ENCODE data around the gene LLGL2. TPM values are rescaled to one million over a fixed set of nuclear protein-coding genes. Genes with fewer than 3 reads are reported as not detected.
"Not testable (repeated sequence)": the region's sequence is repeated elsewhere in the genome, so short reads cannot be mapped to it uniquely, and the experiment has no call there.

The LLGL2 gene
- total RNA-seq, 2 experiments from 2014 or later = 12.6 to 21.6 TPM

GRCh38 chr17:75575728-75576127, 50.2 kb downstream of the LLGL2 start:
- TF ChIP-seq EZH2phosphoT487 (IDR thresholded peaks at IDR 0.05; ENCODE audit: borderline replicate concordance, low read depth, low read length) = no peak
- Histone ChIP-seq H3K79me2 (ENCODE audit: insufficient read depth, low read depth, low read length) (no peaks in the 10 kb centered on the region), H3K9me2 (ENCODE audit: insufficient read depth, low read length) (no peaks in the 10 kb centered on the region), H3K36me3 (ENCODE audit: insufficient read depth, low read length) (no peaks in the 10 kb centered on the region), H3K27ac (ENCODE audit: low read depth, low read length, poor library complexity, severe bottlenecking) (no peak overlapping the region), H3K4me2 (ENCODE audit: low read length) (no peak overlapping the region), H3K4me3 (ENCODE audit: low read depth, low read length, poor library complexity, severe bottlenecking) (no peak overlapping the region), H3K9me3 (ENCODE audit: low read length) (0 out of 2 replicates have a peak, but pooled peaks cover 6% of the 10 kb centered on the region), H3K4me1 (ENCODE audit: insufficient read depth, low read length, poor library complexity, severe bottlenecking) (peaks cover 12% of the 10 kb centered on the region), H2AFZ (ENCODE audit: low read length) (no peak overlapping the region), H4K20me1 (ENCODE audit: insufficient read depth, low read length) (no peaks in the 10 kb centered on the region)
- BruUV-seq (replicated peaks) = no TSS peak
- CTCF ChIA-PET (ENCODE audit: unreplicated experiment) = no interaction called here
- intact Hi-C loops (cut with micrococcal nuclease; ENCODE audit: unreplicated experiment) = no loop called here
- POLR2A ChIA-PET = no interaction called here
- DNase-seq (ENCODE audit: low spot score) = no peak

GRCh38 chr17:75576661-75577060, 51.2 kb downstream of the LLGL2 start:
- H3K79me2 ChIP-seq (ENCODE audit: insufficient read depth, low read depth, low read length) = no peaks in the 10 kb centered on the region
- 0 out of 2 replicates have a peak, but pooled peaks cover 6% of the 10 kb centered on the region for H3K9me3 ChIP-seq (ENCODE audit: low read length)
- CTCF ChIA-PET (ENCODE audit: unreplicated experiment) = no interaction called here
- H3K4me1 ChIP-seq (ENCODE audit: insufficient read depth, low read length, poor library complexity, severe bottlenecking) = peaks cover 2% of the 10 kb centered on the region
- TF ChIP-seq CTCF (conservative IDR thresholded peaks at IDR 0.05; ENCODE audit: low read length) = no peak
- TF ChIP-seq EZH2phosphoT487 (IDR thresholded peaks at IDR 0.05; ENCODE audit: borderline replicate concordance, low read depth, low read length) = no peak
- H2AFZ ChIP-seq (ENCODE audit: low read length) = no peak overlapping the region
- H3K9me2 ChIP-seq (ENCODE audit: insufficient read depth, low read length) = no peaks in the 10 kb centered on the region
- intact Hi-C loops (cut with micrococcal nuclease; ENCODE audit: unreplicated experiment) = no loop called here
- H3K4me3 ChIP-seq (ENCODE audit: low read depth, low read length, poor library complexity, severe bottlenecking) = no peak overlapping the region
- H3K4me2 ChIP-seq (ENCODE audit: low read length) = no peak overlapping the region
- no peak overlapping the region for H3K27ac ChIP-seq (ENCODE audit: low read depth, low read length, poor library complexity, severe bottlenecking)
- DNase-seq (ENCODE audit: low spot score) = no peak
- H4K20me1 ChIP-seq (ENCODE audit: insufficient read depth, low read length) = no peaks in the 10 kb centered on the region
- POLR2A ChIA-PET = interaction anchor here (0.7 kb wide), 1 partner anchor 100 kb away, joined by 4 read pairs; no protein-coding TSS in a partner anchor
- H3K36me3 ChIP-seq (ENCODE audit: insufficient read depth, low read length) = no peaks in the 10 kb centered on the region
- BruUV-seq (replicated peaks) = no TSS peak

GRCh38 chr17:75581121-75581725, 55.7 kb downstream of the LLGL2 start:
- H3K4me1 ChIP-seq (ENCODE audit: insufficient read depth, low read length, poor library complexity, severe bottlenecking) = peaks cover 19% of the 10 kb centered on the region
- H2AFZ ChIP-seq (ENCODE audit: low read length); H3K9me3 ChIP-seq (ENCODE audit: low read length); intact Hi-C loops (cut with micrococcal nuclease; ENCODE audit: unreplicated experiment); DNase-seq (ENCODE audit: low spot score); H3K36me3 ChIP-seq (ENCODE audit: insufficient read depth, low read length); H3K4me3 ChIP-seq (ENCODE audit: low read depth, low read length, poor library complexity, severe bottlenecking); H3K79me2 ChIP-seq (ENCODE audit: insufficient read depth, low read depth, low read length); H3K4me2 ChIP-seq (ENCODE audit: low read length); BruUV-seq (replicated peaks); H3K9me2 ChIP-seq (ENCODE audit: insufficient read depth, low read length); CTCF ChIA-PET (ENCODE audit: unreplicated experiment); H4K20me1 ChIP-seq (ENCODE audit: insufficient read depth, low read length); H3K27ac ChIP-seq (ENCODE audit: low read depth, low read length, poor library complexity, severe bottlenecking): not testable (repeated sequence)
- POLR2A ChIA-PET = interaction anchor here (2.1 kb wide), 1 partner anchor 10 kb away, joined by 9 read pairs; no protein-coding TSS in a partner anchor

- intact Hi-C loops (cut with micrococcal nuclease; ENCODE audit: unreplicated experiment); DNase-seq (ENCODE audit: low spot score); BruUV-seq (replicated peaks); H3K36me3 ChIP-seq (ENCODE audit: insufficient read depth, low read length); H3K27ac ChIP-seq (ENCODE audit: low read depth, low read length, poor library complexity, severe bottlenecking); H3K9me2 ChIP-seq (ENCODE audit: insufficient read depth, low read length); H3K79me2 ChIP-seq (ENCODE audit: insufficient read depth, low read depth, low read length); H4K20me1 ChIP-seq (ENCODE audit: insufficient read depth, low read length); H3K4me3 ChIP-seq (ENCODE audit: low read depth, low read length, poor library complexity, severe bottlenecking); H3K9me3 ChIP-seq (ENCODE audit: low read length): not testable (repeated sequence)
- Histone ChIP-seq H3K4me1 (ENCODE audit: insufficient read depth, low read length, poor library complexity, severe bottlenecking) (peaks cover 19% of the 10 kb centered on the region), H2AFZ (ENCODE audit: low read length) (peak overlapping the region; percentile 59; the same call in 1 of the 2 replicates), H3K4me2 (ENCODE audit: low read length) (0 out of 2 replicates have a peak overlapping the region, but pooled peaks have one; percentile 15)
- ChIA-PET POLR2A (interaction anchor here (0.6 to 1.7 kb wide), 13 partner anchors 12 to 514 kb away, joined by 3 to 18 read pairs (median 3); partner anchors contain the start of gene NT5C), CTCF (ENCODE audit: unreplicated experiment) (interaction anchor here (1.0 to 1.8 kb wide), 5 partner anchors 12 to 167 kb away, joined by 3 to 6 read pairs (median 3); no protein-coding TSS in a partner anchor)
Measured at GRCh38 chr17:75583197-75583596, 57.7 kb downstream of the LLGL2 start.
